Measurements from ENCODE around the gene KDM6B.

The KDM6B gene

DNA sequence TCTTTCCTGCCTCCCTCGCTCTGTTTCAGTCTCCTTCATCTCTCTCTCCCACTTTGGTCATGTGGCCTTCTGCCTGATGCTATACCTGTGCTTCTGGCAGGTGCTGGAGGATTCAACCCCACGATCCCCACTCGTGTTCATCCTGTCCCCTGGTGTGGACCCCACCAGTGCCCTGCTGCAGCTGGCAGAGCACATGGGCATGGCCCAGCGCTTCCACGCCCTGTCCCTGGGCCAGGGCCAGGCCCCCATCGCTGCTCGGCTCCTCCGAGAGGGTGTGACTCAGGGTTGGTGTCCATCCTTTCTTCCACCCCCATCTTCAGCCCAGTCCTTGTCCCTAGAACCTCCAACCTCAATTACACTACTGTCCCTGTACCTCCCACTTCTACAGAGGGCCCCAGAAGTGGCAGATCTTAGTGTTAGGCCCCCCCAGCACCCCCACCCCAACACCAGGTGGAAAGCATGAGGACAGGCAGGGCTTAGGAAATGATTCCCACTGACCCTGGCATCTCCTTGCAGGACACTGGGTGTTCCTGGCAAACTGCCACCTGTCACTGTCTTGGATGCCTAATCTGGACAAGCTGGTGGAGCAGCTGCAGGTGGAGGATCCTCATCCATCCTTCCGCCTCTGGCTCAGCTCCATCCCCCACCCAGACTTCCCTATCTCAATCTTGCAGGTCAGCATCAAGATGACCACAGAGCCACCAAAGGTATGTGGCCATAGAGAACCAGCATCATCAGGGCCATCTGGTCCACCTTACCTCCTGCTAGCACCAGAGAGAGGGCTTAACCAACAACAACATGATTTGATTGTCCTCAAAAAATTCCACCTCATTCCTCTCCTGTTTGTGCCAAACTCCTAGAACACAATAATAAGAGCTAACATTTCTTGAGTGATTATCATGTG lies 9.7 kb upstream of the KDM6B start:
- no peak for DNase-seq

DNA sequence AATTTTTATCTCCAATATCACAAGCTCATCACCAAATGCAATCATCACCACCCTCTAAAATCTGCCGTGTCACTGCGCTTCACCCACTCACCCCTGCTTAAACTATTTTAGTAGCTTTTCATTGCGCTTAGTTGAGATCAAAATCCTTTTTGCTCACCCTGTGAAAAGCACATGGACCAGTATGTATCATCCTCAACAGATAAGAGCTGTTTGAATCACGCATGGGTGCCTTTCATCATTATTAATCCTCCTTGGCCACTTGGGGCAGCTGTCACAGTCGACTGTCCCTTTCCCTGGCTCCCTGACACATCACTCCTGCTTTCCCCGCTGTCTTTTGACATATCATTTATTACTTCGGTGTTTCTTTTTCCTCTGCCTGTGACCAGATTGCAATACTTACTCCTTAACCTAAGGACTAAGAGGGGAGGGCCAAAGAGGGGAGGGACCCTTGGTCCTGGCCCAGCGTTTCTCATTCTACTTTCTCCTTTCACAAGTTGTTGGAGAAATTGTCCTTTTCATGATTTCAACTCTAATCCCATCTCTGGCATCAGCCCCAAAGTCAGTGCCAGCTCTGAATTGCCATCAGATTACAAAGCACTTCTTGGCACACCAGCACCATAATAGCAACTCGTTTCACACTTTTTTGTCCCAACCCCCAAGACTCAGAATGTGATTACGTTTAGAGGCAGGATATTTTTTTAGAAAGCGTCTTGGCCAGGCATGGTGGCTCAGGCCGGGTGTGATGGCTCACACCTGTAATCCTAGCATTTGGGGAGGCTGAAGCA lies 8.6 kb upstream of the KDM6B start:
- DNase-seq = no peak

DNA sequence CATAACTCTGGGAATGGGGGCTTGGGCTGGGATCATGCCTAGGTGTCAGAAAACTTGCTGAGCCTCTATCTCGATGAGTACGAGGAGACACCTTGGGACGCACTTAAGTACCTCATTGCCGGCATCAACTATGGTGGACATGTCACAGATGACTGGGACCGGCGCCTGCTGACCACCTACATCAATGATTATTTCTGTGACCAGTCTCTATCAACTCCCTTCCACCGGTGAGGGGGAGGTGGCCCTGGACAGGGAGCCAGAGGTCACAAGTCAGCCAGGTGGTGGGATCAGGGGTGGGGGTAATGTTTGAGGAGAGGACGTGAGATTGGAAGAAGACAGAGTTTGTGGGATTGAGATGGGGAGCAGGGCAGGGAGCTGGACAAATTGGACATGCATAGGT lies 3.4 kb upstream of the KDM6B start:
- no peak for DNase-seq

DNA sequence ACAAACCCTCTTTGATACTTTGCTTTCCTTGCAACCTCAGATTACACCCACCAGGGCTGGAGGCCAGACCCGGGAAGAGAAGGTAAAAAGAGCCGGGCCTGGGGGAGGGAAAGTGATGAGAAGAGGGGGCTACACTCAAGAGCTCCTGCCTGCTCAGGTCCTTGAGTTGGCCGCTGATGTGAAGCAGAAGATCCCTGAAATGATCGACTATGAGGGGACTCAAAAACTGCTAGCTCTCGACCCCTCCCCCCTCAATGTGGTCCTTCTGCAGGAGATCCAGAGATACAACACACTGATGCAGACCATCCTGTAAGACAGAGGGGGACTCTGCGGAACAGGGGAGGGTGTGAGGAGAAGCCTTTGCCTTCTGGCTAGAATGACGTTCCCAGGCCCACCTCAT lies 2.8 kb upstream of the KDM6B start:
- DNase-seq = no peak

DNA sequence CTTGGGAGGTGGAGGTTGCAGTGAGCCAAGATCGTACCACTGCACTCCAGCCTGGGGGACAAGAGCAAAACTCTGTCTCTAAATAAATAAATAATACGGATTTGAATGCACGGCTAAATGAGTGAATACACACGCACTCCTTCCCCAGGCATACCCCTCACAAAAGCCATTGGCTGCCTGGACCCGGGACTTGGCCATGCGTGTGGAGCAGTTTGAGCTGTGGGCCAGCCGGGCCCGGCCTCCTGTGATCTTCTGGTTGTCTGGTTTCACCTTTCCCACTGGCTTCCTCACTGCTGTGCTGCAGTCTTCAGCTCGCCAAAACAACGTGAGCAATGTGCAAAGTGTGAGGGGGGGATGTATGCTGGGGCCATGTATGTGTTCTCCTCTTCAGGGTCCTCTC lies 1.6 kb upstream of the KDM6B start:
- DNase-seq = no peak

DNA sequence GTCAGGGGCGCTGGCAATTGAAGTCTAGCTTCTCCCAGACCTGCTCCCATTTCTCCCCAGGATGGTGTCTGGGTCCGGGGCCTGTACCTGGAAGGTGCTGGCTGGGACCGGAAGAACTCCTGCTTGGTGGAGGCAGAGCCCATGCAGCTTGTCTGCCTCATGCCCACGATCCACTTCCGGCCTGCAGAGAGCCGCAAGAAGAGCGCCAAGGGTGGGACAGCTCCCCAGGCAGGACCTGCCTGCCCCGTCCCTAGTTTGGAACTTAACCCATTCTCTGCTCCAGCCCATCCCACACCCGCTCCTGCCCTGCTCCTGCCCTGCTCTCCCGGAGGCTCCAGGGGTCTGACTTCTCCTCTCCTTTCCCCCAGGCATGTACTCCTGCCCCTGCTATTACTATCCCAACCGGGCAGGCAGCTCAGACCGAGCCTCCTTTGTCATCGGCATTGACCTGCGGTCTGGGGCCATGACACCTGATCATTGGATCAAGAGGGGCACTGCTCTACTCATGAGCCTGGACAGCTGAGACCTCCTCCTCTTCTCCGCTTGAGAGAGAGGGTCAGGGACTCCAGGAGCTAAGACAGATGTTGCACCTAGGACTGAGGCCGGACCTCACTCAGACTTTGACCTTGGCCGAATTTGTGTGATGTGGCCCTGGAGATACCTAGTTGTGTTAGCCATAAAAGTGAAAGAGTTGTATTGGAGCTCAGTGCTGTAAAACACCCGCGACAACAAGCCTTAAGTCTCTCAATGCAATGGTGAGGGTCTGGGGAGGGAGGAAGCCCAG lies 814 bp upstream of the KDM6B start:
- no peak for DNase-seq

DNA sequence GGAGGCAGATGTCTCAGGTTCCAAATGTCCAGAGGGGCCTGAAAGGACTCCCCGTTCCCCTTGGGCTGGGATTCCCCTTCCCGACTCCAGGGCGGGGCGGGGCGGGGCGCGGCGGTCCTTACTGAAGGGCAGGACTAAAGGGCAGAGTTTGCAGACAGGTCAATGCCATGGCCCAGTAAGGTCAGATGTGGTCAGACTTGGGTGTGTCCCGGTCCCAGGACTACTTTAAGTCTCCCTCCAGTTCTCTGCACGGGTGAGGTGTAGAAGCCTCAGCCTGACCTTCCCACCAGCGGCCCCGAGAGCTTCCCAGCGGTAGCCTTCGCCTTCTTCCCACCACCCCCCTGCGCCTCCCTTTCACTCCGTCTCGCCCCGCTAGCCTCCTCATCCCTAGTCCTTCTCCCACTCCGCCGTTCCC lies 532 bp downstream of the KDM6B start:
- no peak for DNase-seq

DNA sequence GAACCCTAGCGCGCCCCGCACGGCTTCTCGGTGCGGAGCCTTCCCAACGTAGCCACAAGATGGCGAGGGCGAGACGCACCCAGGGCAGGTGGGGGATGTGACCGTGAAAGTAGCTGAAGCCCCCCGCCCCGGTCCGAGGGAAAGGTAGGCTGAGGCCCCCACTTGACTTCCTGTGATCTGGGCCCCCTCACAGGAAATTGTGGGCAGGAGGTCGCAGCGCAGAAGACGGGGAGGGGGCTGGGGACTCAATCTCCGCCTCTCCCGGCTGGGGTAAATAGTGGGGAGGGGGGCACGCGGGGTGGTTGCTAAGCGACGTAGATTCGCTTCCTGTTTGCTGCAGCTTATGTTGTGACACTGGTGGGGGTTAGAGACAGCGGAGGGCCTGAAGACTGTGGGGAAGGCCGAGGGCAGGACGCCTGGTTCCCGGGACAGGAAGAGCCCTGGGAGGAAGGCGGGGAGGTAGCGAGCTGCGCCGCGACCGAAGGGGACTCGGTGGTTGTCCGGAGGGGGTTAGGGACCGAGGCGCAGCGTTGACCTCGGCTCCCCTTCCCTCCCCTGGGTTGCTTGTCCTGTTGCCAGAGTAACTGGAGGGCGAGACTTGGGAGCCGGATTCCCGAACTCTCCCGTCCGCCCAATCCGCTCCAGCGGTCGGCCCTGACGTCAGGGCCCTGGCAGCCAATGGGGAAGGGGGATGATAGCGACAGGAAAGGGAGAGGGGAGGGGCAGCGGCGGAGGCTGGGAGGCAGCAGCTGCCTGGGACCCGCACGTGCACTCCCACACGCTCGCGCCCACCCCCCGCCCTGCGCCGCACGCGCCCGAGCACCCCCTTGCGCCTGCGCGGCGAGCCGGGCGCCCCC lies 1.2 kb downstream of the KDM6B start:
- peak; percentile 71 for DNase-seq

DNA sequence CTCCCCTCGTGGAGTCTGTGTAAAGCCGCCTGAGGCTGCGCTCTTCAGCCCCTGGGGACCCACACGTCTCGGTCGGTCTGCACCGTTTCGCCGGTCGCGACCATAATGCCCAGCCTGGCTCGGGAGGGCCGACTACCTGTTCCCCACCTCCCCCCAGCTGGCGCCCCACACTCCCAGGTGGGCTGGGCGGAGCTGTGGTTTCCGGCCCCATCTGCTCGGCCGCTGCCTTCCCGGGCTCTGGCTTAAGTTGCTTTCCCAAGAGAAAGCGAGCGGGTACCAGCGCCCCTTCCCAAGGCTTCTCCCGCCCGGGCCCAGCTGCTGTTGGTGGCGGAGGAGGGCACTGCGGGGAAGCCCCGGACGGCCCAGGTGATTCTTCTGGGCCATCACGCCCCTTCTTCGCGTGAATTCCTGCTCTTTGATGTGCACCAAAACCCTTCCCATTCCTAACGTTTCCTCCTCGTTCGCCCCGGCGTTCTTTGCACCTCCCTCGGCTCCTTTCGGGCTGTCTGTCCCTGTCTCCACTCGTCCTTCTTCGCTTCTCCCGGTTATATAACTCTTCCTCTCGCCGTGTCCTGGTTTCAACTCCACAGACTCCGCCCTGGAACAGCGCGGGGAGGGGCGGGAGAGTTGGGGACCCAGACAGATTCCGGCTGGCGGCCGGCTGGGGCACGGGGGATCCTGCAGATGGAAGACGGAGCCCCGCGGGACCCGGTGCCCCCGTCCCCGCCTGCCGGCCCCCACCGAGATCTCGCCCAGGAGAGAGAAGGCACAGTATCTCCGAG lies 2.0 kb downstream of the KDM6B start:
- no peak for DNase-seq

DNA sequence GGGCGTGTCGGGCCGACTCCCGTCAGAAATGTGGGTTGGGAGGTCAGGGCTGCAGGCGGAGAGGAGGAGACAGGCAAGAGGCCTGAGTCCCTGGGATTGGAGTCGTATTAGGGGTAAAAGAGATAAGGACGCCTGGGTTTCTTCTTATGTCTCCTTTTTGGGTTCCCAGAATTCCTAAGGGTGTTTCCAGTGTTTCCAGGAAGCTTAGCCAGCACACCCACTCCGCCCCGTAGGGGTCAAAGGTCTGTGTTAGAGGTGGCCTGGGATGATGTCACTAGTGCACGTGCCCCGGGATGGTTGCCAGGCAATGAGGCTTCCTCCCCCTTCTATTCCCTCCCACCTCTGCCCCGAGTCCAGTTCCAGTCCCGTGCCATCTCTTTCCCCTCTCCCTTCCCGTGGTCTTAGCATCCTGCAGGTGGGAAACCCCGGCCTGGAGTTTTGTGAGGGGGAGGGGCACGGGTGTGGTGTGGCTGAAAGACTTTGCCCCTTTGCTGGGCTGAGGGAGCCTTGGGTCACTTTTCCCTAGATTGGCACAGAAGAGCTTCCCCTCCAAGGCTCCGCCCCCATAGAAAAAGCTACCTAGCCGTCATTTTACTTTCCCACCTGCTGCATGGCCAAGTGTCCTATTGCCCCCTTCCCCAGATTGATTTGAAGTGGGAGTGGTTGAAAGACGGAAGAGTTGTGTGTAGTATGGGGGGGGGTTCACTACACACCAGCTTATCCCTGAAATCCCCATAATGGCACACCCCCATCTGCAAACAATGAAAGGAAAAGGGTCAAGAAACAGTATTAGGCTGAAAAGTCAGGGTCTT lies 2.8 kb downstream of the KDM6B start:
- DNase-seq = peak; percentile 93

DNA sequence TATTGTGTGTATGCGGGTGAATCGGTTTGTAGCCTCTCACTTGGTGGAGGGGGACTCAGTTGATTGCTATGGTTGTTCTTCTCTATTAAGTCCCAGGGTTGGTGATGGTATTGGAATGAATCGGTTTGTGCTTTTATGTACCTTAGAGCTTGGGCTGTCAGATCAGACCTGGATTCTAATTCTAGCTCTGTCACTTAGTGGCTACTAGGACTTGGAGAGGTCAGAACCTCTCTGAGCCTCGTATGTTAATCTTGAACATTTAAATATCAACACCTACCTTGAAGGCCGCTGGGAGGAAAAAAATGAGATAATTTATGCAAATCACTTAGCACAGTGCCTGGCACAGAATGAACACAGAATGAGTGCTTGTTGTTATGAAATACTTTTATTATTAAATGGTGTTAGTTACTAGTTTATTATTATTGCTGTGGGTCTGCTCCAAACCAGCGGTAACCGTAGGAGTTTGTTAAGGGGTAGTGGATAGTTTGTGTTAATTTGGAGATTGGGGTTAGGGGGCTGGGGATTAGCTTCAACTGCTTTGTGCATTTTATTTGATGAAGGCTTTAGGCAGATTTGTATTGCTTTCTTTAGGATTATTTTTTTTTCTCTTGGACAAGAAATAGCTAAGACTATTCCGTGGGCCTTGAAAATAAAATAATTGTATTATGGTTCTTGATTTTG lies 3.5 kb downstream of the KDM6B start:
- DNase-seq = no peak

DNA sequence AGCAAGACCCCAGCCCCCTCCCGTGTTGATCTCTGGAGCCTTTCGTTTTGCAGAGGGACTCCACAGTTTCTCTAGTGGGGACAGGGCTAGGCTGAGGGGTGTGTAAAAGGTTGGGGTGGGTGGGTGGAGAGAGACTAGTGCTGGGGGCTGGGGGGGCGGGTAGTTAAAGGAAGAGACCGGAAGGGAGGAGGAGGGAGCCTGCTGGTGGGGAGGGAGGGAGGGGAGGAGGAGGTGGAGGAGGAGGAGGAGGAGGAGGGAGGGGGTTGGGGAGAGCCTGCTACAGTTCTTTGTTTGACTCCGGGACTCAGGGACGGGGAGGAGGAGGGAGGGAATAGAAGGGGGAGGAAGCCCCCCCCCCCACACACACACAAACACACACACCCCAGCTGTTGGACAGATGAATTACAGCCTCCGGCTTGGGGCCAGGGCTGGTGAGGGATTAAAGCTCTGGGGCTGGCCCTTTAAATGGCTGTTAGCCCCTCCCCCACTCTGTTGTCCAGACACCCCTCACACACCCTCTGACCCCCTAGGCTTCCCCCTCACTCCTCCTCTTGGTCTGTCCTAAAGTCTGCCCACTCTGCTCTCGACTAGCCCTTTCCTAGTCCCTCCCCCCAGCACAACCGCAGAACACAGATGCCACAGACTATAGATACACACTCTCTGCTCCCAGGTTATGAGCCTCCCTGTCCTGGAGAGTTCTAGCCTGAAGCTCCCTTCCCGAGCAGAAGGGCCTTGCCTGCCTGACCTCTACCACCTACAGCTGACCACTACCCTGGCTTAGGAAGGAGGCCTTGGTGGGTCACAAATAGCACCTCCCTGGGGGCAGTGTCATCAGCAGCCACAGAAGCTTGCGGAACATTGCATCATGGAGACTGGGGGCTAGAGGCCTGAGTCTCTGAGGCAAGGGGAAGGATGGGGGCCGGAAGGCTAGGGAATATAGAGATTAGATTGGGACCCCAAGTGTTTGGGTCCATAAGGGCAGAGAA lies 4.4 kb downstream of the KDM6B start:
- no peak for DNase-seq

DNA sequence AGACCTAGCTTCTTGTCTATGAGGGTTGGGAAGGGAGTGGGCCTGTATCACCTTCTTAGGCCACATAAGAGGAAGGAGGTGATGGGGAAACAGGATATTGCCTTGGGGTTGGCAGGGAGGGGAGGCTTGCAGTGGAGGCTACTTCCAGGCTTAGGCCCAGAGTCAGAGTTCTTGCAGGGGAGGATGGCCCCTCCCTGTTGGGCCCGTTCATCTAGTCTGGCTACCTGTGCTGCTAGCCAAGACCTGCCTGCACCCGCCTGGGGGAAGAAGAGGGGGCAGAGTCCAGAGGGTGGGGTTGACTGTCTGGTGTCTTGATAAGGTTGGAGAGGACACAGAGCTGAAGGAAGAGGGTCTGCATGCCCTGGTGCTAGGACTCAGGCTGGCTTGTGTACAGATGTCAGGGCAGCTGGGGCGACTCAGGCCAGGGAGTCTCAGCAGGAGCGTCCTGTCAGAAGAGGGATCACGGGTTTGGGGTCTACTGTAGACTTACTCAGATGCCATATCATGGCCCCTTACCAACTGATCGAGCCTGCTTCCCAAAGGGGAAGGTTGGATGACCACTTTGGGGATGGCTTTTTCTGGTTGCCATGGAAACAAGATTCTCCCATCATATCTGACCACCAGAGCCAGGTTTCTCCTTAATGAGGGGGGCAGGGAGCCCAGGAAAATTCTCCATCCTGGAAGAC lies 5.3 kb downstream of the KDM6B start:
- DNase-seq = no peak

DNA sequence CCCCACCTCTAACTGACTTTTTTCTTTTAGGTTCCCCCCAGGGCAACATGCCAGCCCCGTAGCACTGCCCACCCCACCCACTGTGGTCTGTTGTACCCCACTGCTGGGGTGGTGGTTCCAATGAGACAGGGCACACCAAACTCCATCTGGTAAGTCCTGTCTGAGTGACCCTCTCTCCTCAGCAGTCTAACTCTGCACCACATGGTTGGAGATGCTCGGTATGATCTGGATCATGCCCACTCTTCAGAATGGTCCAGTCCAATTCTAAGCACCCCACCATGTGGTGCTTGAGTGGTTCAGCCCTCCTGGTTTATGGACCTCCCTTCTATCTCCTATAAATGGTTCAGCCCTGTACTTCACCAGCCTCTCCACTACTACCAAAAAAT lies 5.9 kb downstream of the KDM6B start:
- no peak for DNase-seq

DNA sequence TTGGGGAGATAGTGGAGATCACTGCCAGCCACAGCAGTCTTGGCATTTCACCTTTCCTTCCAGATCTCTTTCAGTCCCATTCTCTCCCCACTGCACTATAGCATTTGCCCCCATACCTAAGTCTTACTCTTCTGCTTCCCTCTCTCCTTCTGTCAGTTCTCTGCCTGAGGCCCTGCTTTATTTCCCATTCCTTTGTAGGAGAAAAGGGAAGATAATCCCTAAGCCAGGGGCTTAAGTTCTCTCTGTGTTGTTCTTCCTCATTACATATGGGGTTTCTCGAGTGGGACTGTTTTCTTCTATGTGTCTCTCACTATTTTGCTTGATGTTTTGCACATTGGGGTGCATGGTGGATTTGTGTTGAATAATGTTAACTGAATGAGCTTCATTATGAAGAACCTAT lies 6.4 kb downstream of the KDM6B start:
- no peak for DNase-seq

DNA sequence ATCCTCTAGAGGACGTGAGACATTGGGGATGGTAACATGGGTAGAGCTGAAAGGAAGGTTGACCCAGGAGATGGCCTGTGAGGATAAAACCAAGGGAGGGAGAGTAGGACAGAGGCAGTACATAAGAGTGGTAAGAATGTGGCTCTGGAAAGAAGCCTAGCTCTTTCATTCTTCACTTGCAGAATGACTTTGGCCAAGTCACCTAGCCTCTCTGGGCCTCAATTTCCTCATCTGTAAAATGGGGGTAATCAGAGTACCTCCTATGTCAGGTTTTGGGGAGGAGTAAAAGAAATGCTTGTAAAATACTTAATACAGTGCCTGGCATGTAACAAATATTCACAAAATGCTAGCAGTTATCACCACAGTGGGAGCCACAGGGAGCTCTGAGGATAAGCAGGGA lies 6.9 kb downstream of the KDM6B start:
- no peak for DNase-seq

DNA sequence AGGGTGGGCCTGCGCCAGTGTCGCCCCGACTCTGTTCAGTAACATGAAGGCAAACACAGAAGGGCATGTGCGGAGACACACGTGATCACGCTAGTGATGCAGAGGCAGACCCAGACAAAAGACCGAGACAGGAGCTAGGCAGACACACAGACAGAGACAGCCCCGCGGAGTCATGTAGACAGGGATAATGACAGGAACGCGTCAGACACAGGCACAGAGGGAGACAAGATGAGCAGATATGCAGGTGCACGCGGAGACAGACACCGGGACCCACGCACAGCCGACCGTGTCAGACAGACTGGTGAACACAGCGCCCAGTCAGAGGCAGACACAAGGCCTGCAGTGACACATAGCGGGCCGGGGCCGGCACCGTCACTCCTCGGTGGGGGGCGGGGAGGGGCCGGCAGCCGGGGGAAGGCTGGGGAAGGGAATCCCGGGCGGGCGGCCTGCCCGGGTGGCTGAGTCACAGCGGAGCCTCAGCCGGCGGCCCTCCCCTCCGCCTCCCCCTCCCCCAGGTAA lies 7.4 kb downstream of the KDM6B start:
- DNase-seq = no peak

DNA sequence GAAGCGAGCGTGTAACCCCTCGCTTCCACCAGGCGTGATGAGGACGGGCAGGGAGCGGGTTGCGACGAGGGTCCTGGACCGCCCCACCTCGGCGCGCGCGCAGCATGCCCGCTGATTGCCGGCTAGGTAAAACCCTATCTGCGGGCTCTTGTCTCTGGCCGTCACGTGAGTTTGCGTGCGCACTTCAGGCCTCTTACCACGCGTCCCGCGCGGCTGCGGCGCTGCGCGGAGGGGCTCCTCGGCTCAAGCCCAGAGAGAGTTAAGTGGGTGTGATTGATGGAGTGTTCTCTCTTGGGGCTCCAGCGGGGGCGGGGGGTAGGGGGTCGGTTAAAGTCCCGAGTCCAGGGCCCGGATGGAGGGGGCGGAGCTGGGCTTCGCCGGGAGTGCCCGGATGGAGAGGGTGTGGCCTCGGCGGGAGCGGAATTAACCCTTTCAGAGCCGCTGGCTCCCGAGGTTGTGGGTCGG lies 7.9 kb downstream of the KDM6B start:
- peak; percentile 51 for DNase-seq

Data from NCI-H1436 treated with DMSO at 0.1 percent for 48 hours (cell line).